ENCODE results near the gene ZGRF1.
"Not testable (repeated sequence)": the region's sequence is repeated elsewhere in the genome, so short reads cannot be mapped to it uniquely, and the experiment has no call there.

ZGRF1 gene

GRCh38 chr4:112515198-112516065, 121.3 kb downstream of the ZGRF1 start:
- peak; percentile 28 for DNase-seq

GRCh38 chr4:112514647-112515197, 122.0 kb downstream of the ZGRF1 start:
- no peak for DNase-seq

GRCh38 chr4:112513971-112514646, 122.6 kb downstream of the ZGRF1 start:
- no peak for DNase-seq

- no peak for DNase-seq
Measured at GRCh38 chr4:112511803-112512118, 124.9 kb downstream of the ZGRF1 start.

- DNase-seq = no peak
Measured at GRCh38 chr4:112511093-112511802, 125.5 kb downstream of the ZGRF1 start.

GRCh38 chr4:112510291-112511092, 126.2 kb downstream of the ZGRF1 start:
- DNase-seq = no peak

GRCh38 chr4:112509243-112510141, 127.2 kb downstream of the ZGRF1 start:
- no peak for DNase-seq

GRCh38 chr4:112508356-112508755, 128.4 kb downstream of the ZGRF1 start:
- DNase-seq = no peak

GRCh38 chr4:112504807-112505206, 131.9 kb downstream of the ZGRF1 start:
- no peak for DNase-seq

- no peak for DNase-seq
Measured at GRCh38 chr4:112502871-112503270, 133.8 kb downstream of the ZGRF1 start.

GRCh38 chr4:112492321-112492720, 144.4 kb downstream of the ZGRF1 start:
- no peak for DNase-seq

GRCh38 chr4:112490808-112491207, 145.9 kb downstream of the ZGRF1 start:
- not testable (repeated sequence) for DNase-seq

All from stimulated activated CD4-positive, alpha-beta T cell treated with anti-CD3 and anti-CD28 coated beads, Interleukin-4, amount 100 ng/mL, for 24 hours (primary cell).